DMS153 treated with DMSO at 0.1 percent for 48 hours (cell line): ENCODE data around the gene BPGM.

ENCODE experiments used
- DNase-seq: peaks from one replicate; lab custom pipeline; 2025; ENCODE audit not compliant: unreplicated experiment; lab: John Stamatoyannopoulos, UW

BPGM gene

GRCh38 chr7:134718211-134718875 lies 71.7 kb downstream of the BPGM start:
- no peak for DNase-seq

GRCh38 chr7:134720091-134720935 lies 73.7 kb downstream of the BPGM start:
- no peak for DNase-seq

- no peak for DNase-seq
Observed at GRCh38 chr7:134721171-134721570, 74.5 kb downstream of the BPGM start.

DNA sequence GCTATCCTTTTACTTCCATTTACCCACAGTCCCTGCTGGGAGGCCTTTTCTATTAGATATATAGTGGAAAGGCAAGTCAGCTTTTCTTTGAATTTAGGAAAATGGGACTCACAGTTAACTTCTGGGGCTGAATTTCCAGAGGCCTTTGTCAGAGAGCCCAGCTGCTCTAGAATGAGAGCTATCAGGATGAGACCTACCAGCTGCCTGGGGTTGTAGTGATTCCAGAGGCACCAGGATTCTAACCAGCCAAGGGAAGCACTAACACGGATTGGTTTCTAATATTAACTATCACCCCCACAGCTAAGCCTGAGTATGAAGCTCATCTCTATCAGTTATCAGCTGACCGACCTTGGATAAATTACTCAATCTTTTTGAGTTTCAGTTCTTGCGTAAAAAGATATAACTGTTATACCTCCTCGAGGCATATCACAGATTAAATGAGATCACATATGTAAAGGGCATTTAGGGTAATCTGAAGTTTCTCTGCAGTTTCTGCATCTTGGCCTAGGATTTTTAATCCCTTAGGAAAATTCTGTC lies 76.2 kb downstream of the BPGM start:
- no peak for DNase-seq

GRCh38 chr7:134723892-134724291 lies 77.2 kb downstream of the BPGM start:
- DNase-seq = no peak

DNA sequence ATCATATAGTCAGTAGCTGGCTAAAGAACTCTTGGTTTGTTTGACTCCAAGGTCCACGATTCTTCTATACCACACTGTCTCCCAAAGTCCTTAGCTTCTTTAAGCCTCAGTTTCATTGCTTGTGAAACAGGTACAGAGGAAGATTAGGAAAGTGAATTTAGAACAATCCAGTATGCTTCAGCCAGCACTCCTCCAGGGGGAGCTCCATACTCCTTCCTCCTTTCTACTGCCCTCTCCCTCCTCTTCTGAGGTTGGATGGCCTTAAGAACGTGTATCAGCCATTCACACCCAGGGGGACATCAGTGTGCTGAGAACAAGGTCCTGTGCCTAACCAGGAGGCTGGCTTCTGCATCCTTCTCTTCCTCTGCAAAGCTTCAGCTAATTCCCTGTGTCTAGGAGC lies 78.0 kb downstream of the BPGM start:
- DNase-seq = peak; percentile 1

DNA sequence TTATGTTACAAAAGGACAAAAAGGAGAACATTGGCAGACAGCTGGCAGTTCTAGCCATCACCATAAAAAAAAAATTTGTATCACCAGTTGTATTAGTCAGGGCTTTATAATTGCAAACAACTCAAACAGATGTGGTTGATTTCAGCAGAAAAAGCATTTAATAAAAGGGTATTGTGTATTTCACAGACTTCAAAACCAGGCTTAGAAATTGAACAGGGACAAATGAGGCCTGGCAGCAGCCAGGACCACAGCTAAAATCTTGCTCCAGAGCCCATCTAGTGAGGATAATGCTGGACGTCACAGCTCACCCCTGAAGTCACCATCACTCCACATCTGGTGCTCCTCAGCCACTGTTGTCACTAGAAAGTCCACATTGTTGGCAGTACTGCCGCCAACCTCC lies 79.9 kb downstream of the BPGM start:
- no peak for DNase-seq

GRCh38 chr7:134727711-134728110 lies 81.1 kb downstream of the BPGM start:
- DNase-seq = no peak
